Ishikawa (cell line): Measurements from ENCODE around the gene GCN1.

Experiments used
- CEBPB ChIP-seq: IDR thresholded peaks from 2 replicates; pipeline ENCODE4 v1.6.1; 2012
- CREB1 ChIP-seq: IDR thresholded peaks from 2 replicates; pipeline ENCODE4 v1.6.1; 2012; ENCODE audit warnings: low read depth
- EGR1 ChIP-seq: IDR thresholded peaks from 2 replicates; pipeline ENCODE4 v1.6.1; 2012
- EP300 ChIP-seq: IDR thresholded peaks from 2 replicates; pipeline ENCODE4 v1.6.1; 2012; ENCODE audit warnings: borderline replicate concordance
- FOXM1 ChIP-seq: IDR thresholded peaks from 2 replicates; pipeline ENCODE4 v1.6.1; 2012; ENCODE audit warnings: low read depth, borderline replicate concordance
- MAX ChIP-seq: IDR thresholded peaks from 2 replicates; pipeline ENCODE4 v1.6.1; 2012
- NFIC ChIP-seq: IDR thresholded peaks from 2 replicates; pipeline ENCODE4 v1.6.1; 2012
- RAD21 ChIP-seq: IDR thresholded peaks from 2 replicates; pipeline ENCODE4 v1.6.1; 2012; ENCODE audit warnings: low read depth
- REST ChIP-seq: IDR thresholded peaks from 2 replicates; pipeline ENCODE4 v1.6.1; 2012; ENCODE audit warnings: low read depth, mild to moderate bottlenecking
- TAF1 ChIP-seq: IDR thresholded peaks from 2 replicates; pipeline ENCODE4 v1.6.1; 2012; ENCODE audit warnings: low read depth, mild to moderate bottlenecking
- TCF12 ChIP-seq: IDR thresholded peaks from 2 replicates; pipeline ENCODE4 v1.6.1; 2012; ENCODE audit warnings: low read depth
- TEAD4 ChIP-seq: IDR thresholded peaks from 2 replicates; pipeline ENCODE4 v1.6.1; 2012
- USF1 ChIP-seq: IDR thresholded peaks from 2 replicates; pipeline ENCODE4 v1.6.1; 2012
- YY1 ChIP-seq: IDR thresholded peaks from 2 replicates; pipeline ENCODE4 v1.6.1; 2012; ENCODE audit warnings: low read depth
- ZBTB7A ChIP-seq: IDR thresholded peaks from 2 replicates; pipeline ENCODE4 v1.6.1; 2012; ENCODE audit warnings: low read depth

GCN1 gene

GRCh38 chr12:120194534-120195395 lies at the start of gene GCN1:
Gene GCN1 (minus strand): TSS chr12:120194715. CDS start chr12:120194697, 18 bp downstream.
- TF ChIP-seq REST (no peak), CEBPB (no peak), YY1 (peak; percentile 95), TEAD4 (peak; percentile 26; the same call in 1 of the 2 replicates), FOXM1 (no peak), MAX (peak; percentile 95), ZBTB7A (0 out of 2 replicates have a peak, but pooled peaks have one; percentile 32), RAD21 (no peak), NFIC (peak; percentile 41), CREB1 (no peak; the same call in 1 of the 2 replicates), EGR1 (peak; percentile 83), TAF1 (peak; percentile 92), EP300 (peak; percentile 16; the same call in 1 of the 2 replicates), TCF12 (peak; percentile 61), USF1 (peak; percentile 61)

- TF ChIP-seq EGR1 (no peak), CREB1 (no peak), MAX (no peak), ZBTB7A (no peak), REST (no peak), FOXM1 (no peak), TAF1 (no peak), NFIC (no peak)
These were observed 48.6 kb upstream of the GCN1 start for GRCh38 chr12:120242971-120243699.

- TF ChIP-seq EP300 (no peak), REST (no peak), NFIC (no peak), TCF12 (no peak), TAF1 (no peak), ZBTB7A (no peak), FOXM1 (no peak), RAD21 (no peak), USF1 (no peak), CEBPB (no peak), EGR1 (no peak), MAX (no peak), YY1 (no peak), CREB1 (no peak)
These were observed 47.8 kb upstream of the GCN1 start for GRCh38 chr12:120242275-120242799.
